K562 (cell line): ENCODE data around the gene DTL. TPM values are rescaled to one million over a fixed set of nuclear protein-coding genes. Genes with fewer than 3 reads are reported as not detected.

ENCODE experiments used
- ARNT ChIP-seq, 2 experiments: fragments of 450-650 bp; IDR thresholded peaks; 2 replicates each; pipeline ENCODE4 v1.6.1; 2016; ENCODE audit warnings: mild to moderate bottlenecking in 1 of 2
- CCAR2 ChIP-seq: fragments of 200-400 bp; formaldehyde crosslinking; IDR thresholded peaks from 2 replicates; pipeline ENCODE4 v1.6.1; 2017; ENCODE audit warnings: mild to moderate bottlenecking, low read depth, low read length
- DPF2 ChIP-seq: fragments of 450-650 bp; IDR thresholded peaks from 2 replicates; pipeline ENCODE4 v1.6.1; 2016
- FOXA1 ChIP-seq: fragments of 450-650 bp; IDR thresholded peaks from 2 replicates; pipeline ENCODE4 v1.6.1; 2016; ENCODE audit warnings: mild to moderate bottlenecking, borderline replicate concordance
- FOXA3 ChIP-seq, 2 experiments: fragments of 450-650 bp in 1 of 2; sonication (generic) in 1 of 2; formaldehyde crosslinking; IDR thresholded peaks in 1 of 2; conservative IDR thresholded peaks in 1 of 2; 2 replicates each; pipeline versions ENCODE4 v1.4.0 to v1.8.0; 2020 to 2022; ENCODE audit warnings: mild to moderate bottlenecking in 2 of 2, missing genetic modification reagents in 1 of 2
- FOXM1 ChIP-seq, 2 experiments: fragments of 450-650 bp in 1 of 2; sonication (generic) in 1 of 2; formaldehyde crosslinking in 1 of 2; IDR thresholded peaks; 2 replicates each; pipeline versions ENCODE4 v1.6.1 to v1.9.0; 2017 to 2022; ENCODE audit warnings: low read depth in 2 of 2, mild to moderate bottlenecking in 2 of 2, missing genetic modification reagents in 1 of 2, moderate library complexity in 1 of 2
- SMARCB1 ChIP-seq: IDR thresholded peaks from 2 replicates; pipeline ENCODE4 v1.6.1; 2011; ENCODE audit warnings: improper control_type of control experiment, low read depth; ENCODE audit not compliant: insufficient read length
- USF1 ChIP-seq: sonication (generic); formaldehyde crosslinking; IDR thresholded peaks from 2 replicates; pipeline ENCODE4 v1.9.0; 2022; ENCODE audit warnings: mild to moderate bottlenecking, missing genetic modification reagents
- ZBTB1 ChIP-seq: sonication (generic); formaldehyde crosslinking; IDR thresholded peaks from 2 replicates; pipeline ENCODE4 v1.8.1; 2023; ENCODE audit warnings: missing genetic modification reagents, low read depth, mild to moderate bottlenecking, borderline replicate concordance
- ZNF232 ChIP-seq: sonication (generic); formaldehyde crosslinking; IDR thresholded peaks from 2 replicates; pipeline ENCODE4 v1.8.0; 2022; ENCODE audit warnings: mild to moderate bottlenecking, missing genetic modification reagents
- ZNF316 ChIP-seq: fragments of 450-650 bp; IDR thresholded peaks from 2 replicates; pipeline ENCODE4 v1.6.1; 2016
- ZNF354B ChIP-seq: fragments of 250-450 bp; sonication (Bioruptor Pico); IDR thresholded peaks from 2 replicates; pipeline ENCODE4 v1.4.0; 2020
- ZNF408 ChIP-seq: fragments of 250-450 bp; sonication (Bioruptor Pico); IDR thresholded peaks from 2 replicates; pipeline ENCODE4 v1.4.0; 2020; ENCODE audit warnings: low read depth, mild to moderate bottlenecking, moderate library complexity
- polyA plus RNA-seq, 8 experiments: library from polyadenylated mRNA; depleted of rRNA in 4 of 8; stranded (reverse) in 5 of 8; unstranded in 3 of 8; fragments of >200 nt; fragmentation: Nextera tagmentation in 2 of 8; fragmentation: Illumina TruSeq in 1 of 8; extraction: Ambion mirVana in 2 of 8; extraction: Trizol in 1 of 8; gene quantifications; 2 replicates each; pipeline versions ENCODE4 v1.2.1 to v1.2.3, GENCODE V29; 2011 to 2014; ENCODE audit warnings: inconsistent platforms in 1 of 8, missing spikeins in 1 of 8
- total RNA-seq, 7 experiments: library from RNA; depleted of rRNA in 6 of 7; stranded (reverse); fragments of >200 nt in 6 of 7; fragmentation: Illumina TruSeq in 2 of 7; extraction: Trizol in 2 of 7; gene quantifications; 2 replicates each; pipeline versions ENCODE4 v1.2.1 to v1.2.3, GENCODE V29; 2011 to 2021; ENCODE audit warnings: low replicate concordance in 1 of 7
- TF ChIP-seq, protein P1 (sequence below): fragments of 250-450 bp; sonication (Bioruptor Pico); IDR thresholded peaks from 2 replicates; pipeline ENCODE4 v1.5.0; 2021
- TF ChIP-seq, protein P2 (sequence below), 2 experiments: fragments of 450-650 bp in 1 of 2; sonication (generic) in 1 of 2; formaldehyde crosslinking in 1 of 2; IDR thresholded peaks; 2 replicates each; pipeline versions ENCODE4 v1.7.1 to v1.9.0; 2016 to 2022; ENCODE audit warnings: inconsistent platforms in 1 of 2, mild to moderate bottlenecking in 1 of 2, missing genetic modification reagents in 1 of 2
- TF ChIP-seq, protein P3 (sequence below): fragments of 250-450 bp; sonication (Bioruptor Pico); IDR thresholded peaks from 2 replicates; pipeline ENCODE4 v1.8.0; 2021; ENCODE audit warnings: borderline replicate concordance, mild to moderate bottlenecking, moderate library complexity; ENCODE audit not compliant: poor library complexity, severe bottlenecking

Gene DTL
- total and polyA plus RNA-seq, 9 of the 15 experiments (the other 6 are each of a cell fraction or from before 2014, with no cell fraction given) = 38.3 to 81.0 (median 63.2) TPM

DNA sequence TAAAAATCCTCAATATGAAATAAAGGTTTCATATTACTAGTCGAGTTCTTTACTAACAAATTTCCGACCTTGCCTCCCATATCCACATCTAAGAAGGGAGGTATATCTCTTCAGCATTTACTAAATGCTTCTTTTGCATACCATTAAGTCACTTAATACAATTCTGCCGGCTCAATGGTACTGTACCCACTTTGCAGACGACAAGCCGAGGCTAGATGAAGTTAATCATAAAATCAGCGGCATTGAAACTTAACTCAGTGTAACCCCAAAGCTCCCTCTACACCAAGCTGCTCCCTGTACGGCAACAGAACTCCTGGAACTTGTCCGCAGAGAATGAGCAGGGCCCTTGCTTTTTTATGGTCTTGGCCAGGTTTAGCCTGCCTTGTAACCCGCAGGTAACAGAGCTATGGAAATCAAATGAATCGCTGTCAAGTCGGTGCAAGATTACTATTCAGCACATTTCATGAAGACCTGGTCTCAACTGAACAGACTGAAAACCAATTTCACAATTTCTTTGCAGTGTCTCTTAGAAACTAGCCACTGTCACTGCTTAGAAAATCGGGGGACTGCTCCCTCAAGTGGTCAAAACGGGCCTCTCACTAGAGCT lies 929 bp upstream of the DTL start (continued):
- TF ChIP-seq USF1 (CRISPR knock-in tag) (0 out of 2 replicates have a peak, but pooled peaks have one; percentile 23), CCAR2 (no peak), ARNT (IDR thresholded peaks at IDR 0.05) (no peak), ZNF408 (no peak), ZBTB1 (CRISPR knock-in tag) (no peak), DPF2 (peak; percentile 70; the same call in 1 of the 2 replicates), FOXA3 (CRISPR knock-in tag; conservative IDR thresholded peaks at IDR 0.05 in 1 of 2, IDR thresholded peaks at IDR 0.05 in 1 of 2) (peak in 1 of 2 experiments; percentile 67; a peak in 1 of 4 replicates), SMARCB1 (no peak), ZNF316 (peak; percentile 71), FOXM1 (IDR thresholded peaks at IDR 0.05; ENCODE audit: low read depth) (0 out of 2 replicates have a peak, but pooled peaks have one; percentile 19), FOXM1 (CRISPR knock-in tag; IDR thresholded peaks at IDR 0.05; ENCODE audit: low read depth) (no peak), FOXA1 (no peak), ZNF232 (no peak), ZNF354B (CRISPR knock-in tag) (no peak)
- TF ChIP-seq, protein P1, sequence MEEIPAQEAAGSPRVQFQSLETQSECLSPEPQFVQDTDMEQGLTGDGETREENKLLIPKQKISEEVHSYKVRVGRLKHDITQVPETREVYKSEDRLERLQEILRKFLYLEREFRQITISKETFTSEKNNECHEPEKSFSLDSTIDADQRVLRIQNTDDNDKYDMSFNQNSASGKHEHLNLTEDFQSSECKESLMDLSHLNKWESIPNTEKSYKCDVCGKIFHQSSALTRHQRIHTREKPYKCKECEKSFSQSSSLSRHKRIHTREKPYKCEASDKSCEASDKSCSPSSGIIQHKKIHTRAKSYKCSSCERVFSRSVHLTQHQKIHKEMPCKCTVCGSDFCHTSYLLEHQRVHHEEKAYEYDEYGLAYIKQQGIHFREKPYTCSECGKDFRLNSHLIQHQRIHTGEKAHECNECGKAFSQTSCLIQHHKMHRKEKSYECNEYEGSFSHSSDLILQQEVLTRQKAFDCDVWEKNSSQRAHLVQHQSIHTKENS = no peak
- TF ChIP-seq, protein P2, sequence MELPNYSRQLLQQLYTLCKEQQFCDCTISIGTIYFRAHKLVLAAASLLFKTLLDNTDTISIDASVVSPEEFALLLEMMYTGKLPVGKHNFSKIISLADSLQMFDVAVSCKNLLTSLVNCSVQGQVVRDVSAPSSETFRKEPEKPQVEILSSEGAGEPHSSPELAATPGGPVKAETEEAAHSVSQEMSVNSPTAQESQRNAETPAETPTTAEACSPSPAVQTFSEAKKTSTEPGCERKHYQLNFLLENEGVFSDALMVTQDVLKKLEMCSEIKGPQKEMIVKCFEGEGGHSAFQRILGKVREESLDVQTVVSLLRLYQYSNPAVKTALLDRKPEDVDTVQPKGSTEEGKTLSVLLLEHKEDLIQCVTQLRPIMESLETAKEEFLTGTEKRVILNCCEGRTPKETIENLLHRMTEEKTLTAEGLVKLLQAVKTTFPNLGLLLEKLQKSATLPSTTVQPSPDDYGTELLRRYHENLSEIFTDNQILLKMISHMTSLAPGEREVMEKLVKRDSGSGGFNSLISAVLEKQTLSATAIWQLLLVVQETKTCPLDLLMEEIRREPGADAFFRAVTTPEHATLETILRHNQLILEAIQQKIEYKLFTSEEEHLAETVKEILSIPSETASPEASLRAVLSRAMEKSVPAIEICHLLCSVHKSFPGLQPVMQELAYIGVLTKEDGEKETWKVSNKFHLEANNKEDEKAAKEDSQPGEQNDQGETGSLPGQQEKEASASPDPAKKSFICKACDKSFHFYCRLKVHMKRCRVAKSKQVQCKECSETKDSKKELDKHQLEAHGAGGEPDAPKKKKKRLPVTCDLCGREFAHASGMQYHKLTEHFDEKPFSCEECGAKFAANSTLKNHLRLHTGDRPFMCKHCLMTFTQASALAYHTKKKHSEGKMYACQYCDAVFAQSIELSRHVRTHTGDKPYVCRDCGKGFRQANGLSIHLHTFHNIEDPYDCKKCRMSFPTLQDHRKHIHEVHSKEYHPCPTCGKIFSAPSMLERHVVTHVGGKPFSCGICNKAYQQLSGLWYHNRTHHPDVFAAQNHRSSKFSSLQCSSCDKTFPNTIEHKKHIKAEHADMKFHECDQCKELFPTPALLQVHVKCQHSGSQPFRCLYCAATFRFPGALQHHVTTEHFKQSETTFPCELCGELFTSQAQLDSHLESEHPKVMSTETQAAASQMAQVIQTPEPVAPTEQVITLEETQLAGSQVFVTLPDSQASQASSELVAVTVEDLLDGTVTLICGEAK (IDR thresholded peaks at IDR 0.05) = peak; percentile 47; the same call in 1 of the 2 replicates
- TF ChIP-seq, protein P2 (CRISPR knock-in tag; IDR thresholded peaks at IDR 0.05) = no peak
- TF ChIP-seq, protein P3, sequence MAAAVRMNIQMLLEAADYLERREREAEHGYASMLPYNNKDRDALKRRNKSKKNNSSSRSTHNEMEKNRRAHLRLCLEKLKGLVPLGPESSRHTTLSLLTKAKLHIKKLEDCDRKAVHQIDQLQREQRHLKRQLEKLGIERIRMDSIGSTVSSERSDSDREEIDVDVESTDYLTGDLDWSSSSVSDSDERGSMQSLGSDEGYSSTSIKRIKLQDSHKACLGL (CRISPR knock-in tag) = no peak
